ENCODE data around the gene MGAT3.
"Not testable (repeated sequence)": the region's sequence is repeated elsewhere in the genome, so short reads cannot be mapped to it uniquely, and the experiment has no call there.

Gene MGAT3

GRCh38 chr22:39502109-39502788 lies 45.4 kb downstream of the MGAT3 start, which contains the start of gene MIEF1:
TSS of gene MIEF1 (plus strand) at chr22:39502290. CDS start at chr22:39511295, 9,005 bp downstream.
- intact Hi-C loops (cut with DNase I) = loop anchor here (2.0 to 5.0 kb wide), 2 partner anchors 19 to 105 kb away; partner anchors contain the start of genes ATF4 and TAB1
- peak; percentile 94 to 99 (median 97) for DNase-seq

GRCh38 chr22:39502789-39503409 lies 46.1 kb downstream of the MGAT3 start:
- no peak for DNase-seq
- intact Hi-C loops (cut with DNase I) = loop anchor here (2.0 to 5.0 kb wide), 2 partner anchors 18 to 106 kb away; partner anchors contain the start of genes ATF4 and TAB1

- intact Hi-C loops (cut with DNase I) = loop anchor here (2.0 to 5.0 kb wide), 2 partner anchors 17 to 106 kb away; partner anchors contain the start of genes ATF4 and TAB1
- no peak for DNase-seq
Observed at GRCh38 chr22:39503630-39504029, 46.8 kb downstream of the MGAT3 start.

GRCh38 chr22:39504071-39504470 lies 47.3 kb downstream of the MGAT3 start:
- intact Hi-C loops (cut with DNase I) = loop anchor here (5.0 kb wide), 1 partner anchor 107 kb away; the partner anchor contains the start of gene TAB1

GRCh38 chr22:39507021-39507420 lies 50.2 kb downstream of the MGAT3 start:
- DNase-seq; intact Hi-C loops (cut with DNase I): not testable (repeated sequence)

More at GRCh38 chr22:39504071-39504470, 47.3 kb downstream of the MGAT3 start:
- DNase-seq = no peak

- no peak for DNase-seq
- intact Hi-C loops (cut with DNase I) = no loop called here
Observed at GRCh38 chr22:39508393-39508792, 51.6 kb downstream of the MGAT3 start.

GRCh38 chr22:39510529-39511149 lies 53.8 kb downstream of the MGAT3 start:
- intact Hi-C loops (cut with DNase I) = no loop called here
- DNase-seq = no peak

- intact Hi-C loops (cut with DNase I) = no loop called here
- no peak for DNase-seq
Observed at GRCh38 chr22:39511226-39511625, 54.4 kb downstream of the MGAT3 start.

GRCh38 chr22:39512026-39512425 lies 55.2 kb downstream of the MGAT3 start:
- DNase-seq = no peak
- intact Hi-C loops (cut with DNase I) = no loop called here

GRCh38 chr22:39513791-39514190 lies 57.0 kb downstream of the MGAT3 start:
- intact Hi-C loops (cut with DNase I) = no loop called here
- peak in 1 of 42 donors; percentile 31 for DNase-seq

- peak in 39 of 42 donors; percentile 57 to 91 (median 79) for DNase-seq
- intact Hi-C loops (cut with DNase I) = no loop called here
Observed at GRCh38 chr22:39514373-39514973, 57.7 kb downstream of the MGAT3 start.

- no peak for DNase-seq
- intact Hi-C loops (cut with DNase I) = no loop called here
Observed at GRCh38 chr22:39515266-39516050, 58.6 kb downstream of the MGAT3 start.

- no peak for DNase-seq
- intact Hi-C loops (cut with DNase I) = no loop called here
Observed at GRCh38 chr22:39517470-39517869, 60.7 kb downstream of the MGAT3 start.

GRCh38 chr22:39518144-39518786 lies 61.5 kb downstream of the MGAT3 start:
- DNase-seq = no peak
- intact Hi-C loops (cut with DNase I) = no loop called here

- DNase-seq = no peak
- intact Hi-C loops (cut with DNase I) = no loop called here
Observed at GRCh38 chr22:39518996-39519680, 62.3 kb downstream of the MGAT3 start.

- peak; percentile 74 to 97 (median 92) for DNase-seq
- intact Hi-C loops (cut with DNase I) = loop anchor here (2.0 kb wide), 1 partner anchor 17 kb away; the partner anchor contains the start of gene MIEF1
Observed at GRCh38 chr22:39519681-39520225, 62.9 kb downstream of the MGAT3 start.

All from head of caudate nucleus (tissue), 42 donors.